GM10266 (cell line): ENCODE data around the gene ENTPD6.
"Not testable (repeated sequence)": the region's sequence is repeated elsewhere in the genome, so short reads cannot be mapped to it uniquely, and the experiment has no call there.

Source experiments
- DNase-seq: peaks from one replicate; pipeline ENCODE4 v3.0.0; 2012; ENCODE audit errors: extremely low spot score
- TF ChIP-seq, protein P1 (sequence below): IDR thresholded peaks from 2 replicates; pipeline ENCODE4 v1.5.1; 2012; ENCODE audit warnings: mild to moderate bottlenecking, low read depth; ENCODE audit not compliant: control insufficient read depth, insufficient read depth; ENCODE audit errors: missing control alignments

The ENTPD6 gene

DNA sequence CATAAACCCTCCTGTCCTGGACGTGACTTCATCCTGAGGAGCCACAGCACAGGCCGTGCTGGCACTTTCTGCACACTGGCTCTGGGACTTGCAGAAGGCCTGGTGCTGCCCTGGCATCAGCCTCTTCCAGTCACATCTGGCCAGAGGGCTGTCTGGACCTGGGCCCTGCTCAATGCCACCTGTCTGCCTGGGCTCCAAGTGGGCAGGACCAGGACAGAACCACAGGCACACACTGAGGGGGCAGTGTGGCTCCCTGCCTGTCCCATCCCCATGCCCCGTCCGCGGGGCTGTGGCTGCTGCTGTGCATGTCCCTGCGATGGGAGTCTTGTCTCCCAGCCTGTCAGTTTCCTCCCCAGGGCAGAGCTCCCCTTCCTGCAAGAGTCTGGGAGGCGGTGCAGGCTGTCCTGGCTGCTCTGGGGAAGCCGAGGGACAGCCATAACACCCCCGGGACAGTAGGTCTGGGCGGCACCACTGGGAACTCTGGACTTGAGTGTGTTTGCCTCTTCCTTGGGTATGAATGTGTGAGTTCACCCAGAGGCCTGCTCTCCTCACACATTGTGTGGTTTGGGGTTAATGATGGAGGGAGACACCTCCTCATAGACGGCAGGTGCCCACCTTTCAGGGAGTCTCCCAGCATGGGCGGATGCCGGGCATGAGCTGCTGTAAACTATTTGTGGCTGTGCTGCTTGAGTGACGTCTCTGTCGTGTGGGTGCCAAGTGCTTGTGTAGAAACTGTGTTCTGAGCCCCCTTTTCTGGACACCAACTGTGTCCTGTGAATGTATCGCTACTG, 30.3 kb downstream of the ENTPD6 start:
- no peak for DNase-seq
- TF ChIP-seq, protein P1, sequence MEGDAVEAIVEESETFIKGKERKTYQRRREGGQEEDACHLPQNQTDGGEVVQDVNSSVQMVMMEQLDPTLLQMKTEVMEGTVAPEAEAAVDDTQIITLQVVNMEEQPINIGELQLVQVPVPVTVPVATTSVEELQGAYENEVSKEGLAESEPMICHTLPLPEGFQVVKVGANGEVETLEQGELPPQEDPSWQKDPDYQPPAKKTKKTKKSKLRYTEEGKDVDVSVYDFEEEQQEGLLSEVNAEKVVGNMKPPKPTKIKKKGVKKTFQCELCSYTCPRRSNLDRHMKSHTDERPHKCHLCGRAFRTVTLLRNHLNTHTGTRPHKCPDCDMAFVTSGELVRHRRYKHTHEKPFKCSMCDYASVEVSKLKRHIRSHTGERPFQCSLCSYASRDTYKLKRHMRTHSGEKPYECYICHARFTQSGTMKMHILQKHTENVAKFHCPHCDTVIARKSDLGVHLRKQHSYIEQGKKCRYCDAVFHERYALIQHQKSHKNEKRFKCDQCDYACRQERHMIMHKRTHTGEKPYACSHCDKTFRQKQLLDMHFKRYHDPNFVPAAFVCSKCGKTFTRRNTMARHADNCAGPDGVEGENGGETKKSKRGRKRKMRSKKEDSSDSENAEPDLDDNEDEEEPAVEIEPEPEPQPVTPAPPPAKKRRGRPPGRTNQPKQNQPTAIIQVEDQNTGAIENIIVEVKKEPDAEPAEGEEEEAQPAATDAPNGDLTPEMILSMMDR = no peak

DNA sequence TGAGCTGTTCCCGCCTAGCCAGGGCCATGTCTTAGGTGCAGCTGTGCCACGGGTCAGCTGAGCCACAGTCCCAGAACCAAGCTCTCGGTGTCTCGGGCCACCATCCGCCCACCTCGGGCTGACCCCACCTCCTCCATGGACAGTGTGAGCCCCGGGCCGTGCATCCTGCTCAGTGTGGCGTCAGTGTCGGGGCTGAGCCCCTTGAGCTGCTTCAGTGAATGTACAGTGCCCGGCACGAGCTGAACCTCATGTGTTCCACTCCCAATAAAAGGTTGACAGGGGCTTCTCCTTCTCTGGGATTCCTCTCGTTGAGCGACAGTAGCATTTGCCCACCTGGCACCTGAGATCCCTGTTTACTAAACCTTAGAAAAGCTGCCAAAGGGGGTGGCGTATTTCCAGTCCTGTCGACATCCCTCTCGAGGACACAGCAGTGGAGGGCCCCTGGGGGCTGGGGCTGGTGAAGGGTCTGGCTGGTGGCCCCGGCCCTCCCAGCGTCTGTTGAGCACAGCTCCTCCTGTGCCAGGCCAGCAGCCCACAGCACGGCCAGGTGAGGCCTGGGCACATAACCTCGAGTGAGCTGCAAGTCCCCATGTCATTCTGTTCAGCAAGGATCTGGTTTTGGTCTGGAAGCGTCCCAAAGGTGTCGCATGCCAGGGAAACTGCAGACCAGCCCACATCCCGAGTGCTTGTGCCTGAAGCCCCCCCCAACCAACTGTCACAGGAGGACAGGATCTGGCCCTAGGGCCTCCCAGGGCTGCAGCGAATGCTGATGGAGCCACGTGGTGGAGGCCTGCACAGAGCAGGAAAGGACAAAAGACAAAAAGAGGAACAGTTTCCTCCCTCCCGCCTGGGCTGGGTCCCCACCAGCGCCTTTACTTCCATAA, 31.2 kb downstream of the ENTPD6 start:
- DNase-seq = no peak
- TF ChIP-seq, protein P1 = no peak

DNA sequence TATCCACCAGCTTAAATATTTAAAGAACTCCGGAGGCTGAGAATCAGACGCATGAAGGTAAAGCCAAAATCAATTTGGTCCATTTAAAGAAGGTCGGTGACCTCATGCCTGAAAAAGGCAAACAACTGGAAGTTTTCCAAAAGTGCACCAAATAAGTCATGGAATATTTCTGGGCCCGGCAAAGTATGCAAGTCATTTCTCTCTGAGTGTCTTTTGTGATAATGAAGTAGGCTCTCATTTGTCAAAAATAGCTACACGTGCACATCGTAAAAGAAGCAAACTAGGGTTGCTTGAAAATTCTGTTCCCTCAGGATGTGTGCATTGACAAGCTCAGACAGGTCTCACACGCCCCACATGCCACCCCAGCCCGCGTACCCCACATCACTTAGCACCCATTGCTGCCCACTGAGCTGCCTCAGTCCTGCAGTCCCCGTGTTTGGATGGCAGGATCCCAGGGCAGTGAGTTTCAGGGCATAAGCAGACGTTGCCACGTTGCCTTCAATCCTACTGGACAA, 31.9 kb downstream of the ENTPD6 start:
- TF ChIP-seq, protein P1 = no peak
- DNase-seq = no peak

DNA sequence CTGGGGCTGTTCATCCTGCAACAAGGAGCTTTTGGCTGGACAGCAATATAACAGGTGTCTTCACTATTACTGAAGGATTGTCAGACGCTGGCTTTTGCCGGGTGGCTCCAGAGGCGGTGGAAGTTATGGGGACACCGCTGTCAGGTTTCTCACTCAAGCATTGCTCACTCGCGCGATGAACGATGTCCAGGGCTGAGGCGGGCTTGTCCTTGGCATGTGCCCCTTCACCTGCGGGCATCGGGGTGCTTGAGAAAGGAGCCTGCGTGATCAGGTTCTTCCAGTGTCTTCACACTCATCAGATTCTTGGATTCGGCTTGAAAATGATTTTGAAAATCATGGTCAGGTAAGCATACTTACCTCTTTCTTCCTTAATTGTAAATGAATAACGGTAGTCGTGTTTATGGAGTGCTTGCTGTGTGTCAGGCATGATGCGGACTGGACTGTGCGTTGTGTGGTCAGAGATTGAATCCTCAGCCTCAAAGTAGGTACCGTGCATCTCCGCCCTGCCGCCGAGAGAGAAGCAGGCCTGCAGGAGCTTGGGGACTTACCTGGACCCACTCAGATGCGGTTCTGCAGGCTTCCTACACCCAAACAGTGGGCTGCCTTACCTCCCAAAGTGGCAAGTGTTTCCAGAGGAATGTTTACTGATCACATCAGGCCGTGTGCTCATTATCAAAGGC, 34.1 kb downstream of the ENTPD6 start:
- TF ChIP-seq, protein P1 = no peak
- DNase-seq = no peak

DNA sequence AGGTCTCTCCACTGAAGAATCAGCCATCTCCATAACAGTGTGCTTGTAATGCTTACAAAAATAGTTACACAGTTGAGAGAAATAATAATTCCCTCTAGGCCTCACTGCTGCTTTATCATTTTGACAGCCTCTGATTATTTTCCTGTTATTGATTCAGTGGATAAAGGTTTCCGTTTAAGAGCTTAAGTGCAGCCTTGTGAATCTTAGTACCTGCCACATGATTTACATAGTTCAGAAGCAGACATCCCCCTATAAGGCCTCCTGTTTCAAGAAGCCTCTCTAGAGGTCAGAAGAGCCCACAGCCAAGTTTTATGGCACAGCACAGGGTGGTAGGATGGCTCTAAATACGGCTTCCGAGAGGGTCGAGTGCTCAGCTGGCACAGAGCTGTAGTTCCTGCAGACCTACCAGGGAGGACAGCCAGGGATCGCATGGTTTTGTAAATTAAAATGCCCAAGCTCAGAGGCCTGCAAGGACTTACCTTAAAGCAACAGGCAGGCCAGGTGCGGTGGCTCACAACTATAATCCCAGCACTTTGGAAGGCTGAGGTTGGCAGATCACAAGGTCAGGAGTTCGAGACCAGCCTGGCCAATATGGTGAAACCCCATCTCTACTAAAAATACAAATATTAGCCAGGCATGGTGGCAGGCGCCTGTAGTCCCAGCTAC, 34.8 kb downstream of the ENTPD6 start:
- DNase-seq = no peak
- TF ChIP-seq, protein P1 = no peak

DNA sequence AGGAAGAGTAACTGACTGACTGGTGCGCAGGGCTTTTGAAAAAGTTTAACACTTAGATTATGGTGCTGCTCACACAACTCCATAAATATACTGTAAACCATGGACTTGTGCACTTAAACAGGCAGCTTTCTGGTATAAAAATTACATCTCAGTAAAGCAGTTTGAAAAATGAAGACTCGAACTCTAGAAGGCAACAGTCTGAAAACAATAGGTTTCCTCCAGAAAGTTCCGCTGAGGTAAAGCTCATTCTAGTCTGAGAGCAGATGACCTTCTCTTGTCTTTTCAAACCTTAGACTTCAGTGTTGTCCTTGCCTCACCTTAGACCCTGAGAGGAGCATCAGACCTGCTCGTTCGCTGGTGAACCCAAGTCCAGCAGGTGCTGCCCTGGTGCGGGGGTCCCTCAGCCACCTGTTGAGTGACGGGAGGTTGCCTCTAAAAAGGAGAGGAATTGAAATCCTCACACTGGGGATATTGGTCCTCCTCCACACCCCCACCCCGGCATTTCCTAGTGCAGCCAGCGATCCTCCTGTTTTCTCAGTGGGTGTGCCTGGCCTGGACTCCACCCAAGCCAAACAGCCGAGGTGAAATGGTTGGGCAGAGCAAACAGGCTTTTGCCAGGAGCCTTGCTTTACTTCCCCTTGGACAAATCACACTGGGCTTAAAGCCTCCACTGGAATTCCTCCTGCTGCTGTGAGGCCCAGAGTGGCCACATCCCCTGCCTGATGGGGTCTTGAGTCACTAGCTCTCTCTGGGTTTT, 37.7 kb downstream of the ENTPD6 start:
- no peak for DNase-seq
- TF ChIP-seq, protein P1 = no peak

DNA sequence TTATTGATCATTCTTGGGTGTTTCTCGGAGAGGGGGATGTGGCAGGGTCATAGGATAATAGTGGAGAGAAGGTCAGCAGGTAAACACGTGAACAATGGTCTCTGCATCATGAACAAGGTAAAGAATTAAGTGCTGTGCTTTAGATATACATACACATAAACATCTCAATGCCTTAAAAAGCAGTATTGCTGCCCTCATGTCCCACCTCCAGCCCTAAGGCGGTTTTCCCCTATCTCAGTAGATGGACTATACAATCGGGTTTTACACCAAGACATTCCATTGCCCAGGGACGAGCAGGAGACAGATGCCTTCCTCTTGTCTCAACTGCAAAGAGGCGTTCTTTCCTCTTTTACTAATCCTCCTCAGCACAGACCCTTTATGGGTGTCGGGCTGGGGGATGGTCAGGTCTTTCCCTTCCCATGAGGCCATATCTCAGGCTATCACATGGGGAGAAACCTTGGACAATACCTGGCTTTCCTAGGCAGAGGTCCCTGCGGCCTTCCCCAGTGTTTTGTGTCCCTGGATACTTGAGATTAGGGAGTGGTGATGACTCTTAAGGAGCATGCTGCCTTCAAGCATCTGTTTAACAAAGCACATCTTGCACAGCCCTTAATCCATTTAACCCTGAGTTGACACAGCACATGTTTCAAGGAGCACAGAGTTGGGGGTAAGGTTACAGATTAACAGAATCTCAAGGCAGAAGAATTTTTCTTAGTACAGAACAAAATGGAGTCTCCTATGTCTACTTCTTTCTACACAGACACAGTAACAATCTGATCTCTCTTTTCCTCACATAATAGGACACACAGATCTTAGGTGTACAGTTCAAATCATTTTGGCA, 38.7 kb downstream of the ENTPD6 start:
- not testable (repeated sequence) for DNase-seq
